Cardiac muscle cell (in vitro differentiated cells and primary cell): ENCODE results near the gene KRTAP9-8. TPM values are rescaled to one million over a fixed set of nuclear protein-coding genes. Genes with fewer than 3 reads are reported as not detected.
"Not testable (repeated sequence)": the region's sequence is repeated elsewhere in the genome, so short reads cannot be mapped to it uniquely, and the experiment has no call there.

Experiments used
- DNase-seq, 2 donors: peaks; one replicate each; pipeline versions ENCODE4 v3.0.0 to v3.0.0-alpha.2; 2010 to 2017; ENCODE audit warnings: low read depth in 1 of 2, low spot score in 1 of 2
- H3K27ac ChIP-seq: fragments of 200-600 bp; sonication (generic); 2 replicates; pipeline ENCODE4 v1.5.1; 2016
- H3K27me3 ChIP-seq: fragments of 200-600 bp; sonication (generic); 2 replicates; pipeline ENCODE4 v1.6.0; 2016; ENCODE audit warnings: control low read depth
- H3K36me3 ChIP-seq: fragments of 200-600 bp; sonication (generic); 2 replicates; pipeline ENCODE4 v1.5.1; 2016; ENCODE audit warnings: control low read depth
- H3K4me1 ChIP-seq: fragments of 200-600 bp; sonication (generic); 2 replicates; pipeline ENCODE4 v1.8.1; 2017; ENCODE audit warnings: low read depth, mild to moderate bottlenecking, mixed run types
- H3K4me3 ChIP-seq: fragments of 200-600 bp; sonication (generic); 2 replicates; pipeline ENCODE4 v1.5.1; 2016; ENCODE audit warnings: mild to moderate bottlenecking
- H3K9me3 ChIP-seq: fragments of 200-600 bp; sonication (generic); 2 replicates; pipeline ENCODE4 v1.5.1; 2017; ENCODE audit warnings: low read depth, mild to moderate bottlenecking, control low read depth
- polyA plus RNA-seq: library from polyadenylated mRNA; unstranded; fragments of >200 nt; fragmentation: Nextera tagmentation; extraction: Ambion mirVana; gene quantifications from 2 replicates; pipeline ENCODE4 v1.2.1, GENCODE V29; 2016
- total RNA-seq: library from RNA; depleted of rRNA; stranded (reverse); fragments of >200 nt; gene quantifications from 2 replicates; pipeline ENCODE4 v1.2.3, GENCODE V29; 2016
- TF ChIP-seq, protein P1 (sequence below): IDR thresholded peaks from 2 replicates; pipeline ENCODE4 v1.5.1; 2012; ENCODE audit warnings: low read depth, mild to moderate bottlenecking, low read length

KRTAP9-8 gene
- total and polyA plus RNA-seq, 2 experiments from 2014 or later = not detected

DNA sequence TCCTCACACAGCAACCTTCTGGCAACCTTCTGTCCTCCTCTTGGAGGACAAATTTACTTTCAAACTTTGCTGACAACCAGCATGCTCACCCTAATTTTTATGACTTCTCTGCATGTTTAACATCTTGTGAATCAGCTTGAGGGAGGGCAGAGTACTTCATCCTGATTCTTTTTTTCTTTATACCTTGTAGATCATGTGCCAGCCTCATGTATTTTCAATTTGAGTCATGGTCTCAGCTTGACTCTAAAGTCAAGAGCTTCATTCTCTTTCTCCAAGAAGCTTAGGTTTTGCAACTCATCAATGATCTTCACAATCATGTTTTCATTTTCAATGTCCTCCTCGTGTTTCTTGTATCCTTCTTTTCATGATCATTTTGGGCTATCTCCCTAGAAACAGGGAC, 34.1 kb downstream of the KRTAP9-8 start:
- no peaks in the 10 kb centered on the region for H3K9me3 ChIP-seq
- no peaks in the 10 kb centered on the region for H3K4me1 ChIP-seq
- TF ChIP-seq, protein P1, sequence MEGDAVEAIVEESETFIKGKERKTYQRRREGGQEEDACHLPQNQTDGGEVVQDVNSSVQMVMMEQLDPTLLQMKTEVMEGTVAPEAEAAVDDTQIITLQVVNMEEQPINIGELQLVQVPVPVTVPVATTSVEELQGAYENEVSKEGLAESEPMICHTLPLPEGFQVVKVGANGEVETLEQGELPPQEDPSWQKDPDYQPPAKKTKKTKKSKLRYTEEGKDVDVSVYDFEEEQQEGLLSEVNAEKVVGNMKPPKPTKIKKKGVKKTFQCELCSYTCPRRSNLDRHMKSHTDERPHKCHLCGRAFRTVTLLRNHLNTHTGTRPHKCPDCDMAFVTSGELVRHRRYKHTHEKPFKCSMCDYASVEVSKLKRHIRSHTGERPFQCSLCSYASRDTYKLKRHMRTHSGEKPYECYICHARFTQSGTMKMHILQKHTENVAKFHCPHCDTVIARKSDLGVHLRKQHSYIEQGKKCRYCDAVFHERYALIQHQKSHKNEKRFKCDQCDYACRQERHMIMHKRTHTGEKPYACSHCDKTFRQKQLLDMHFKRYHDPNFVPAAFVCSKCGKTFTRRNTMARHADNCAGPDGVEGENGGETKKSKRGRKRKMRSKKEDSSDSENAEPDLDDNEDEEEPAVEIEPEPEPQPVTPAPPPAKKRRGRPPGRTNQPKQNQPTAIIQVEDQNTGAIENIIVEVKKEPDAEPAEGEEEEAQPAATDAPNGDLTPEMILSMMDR = no peak
- H3K36me3 ChIP-seq = no peaks in the 10 kb centered on the region
- H3K27ac ChIP-seq = no peak overlapping the region
- no peak for DNase-seq
- H3K27me3 ChIP-seq = peaks cover 7% of the 10 kb centered on the region
- no peak overlapping the region for H3K4me3 ChIP-seq

DNA sequence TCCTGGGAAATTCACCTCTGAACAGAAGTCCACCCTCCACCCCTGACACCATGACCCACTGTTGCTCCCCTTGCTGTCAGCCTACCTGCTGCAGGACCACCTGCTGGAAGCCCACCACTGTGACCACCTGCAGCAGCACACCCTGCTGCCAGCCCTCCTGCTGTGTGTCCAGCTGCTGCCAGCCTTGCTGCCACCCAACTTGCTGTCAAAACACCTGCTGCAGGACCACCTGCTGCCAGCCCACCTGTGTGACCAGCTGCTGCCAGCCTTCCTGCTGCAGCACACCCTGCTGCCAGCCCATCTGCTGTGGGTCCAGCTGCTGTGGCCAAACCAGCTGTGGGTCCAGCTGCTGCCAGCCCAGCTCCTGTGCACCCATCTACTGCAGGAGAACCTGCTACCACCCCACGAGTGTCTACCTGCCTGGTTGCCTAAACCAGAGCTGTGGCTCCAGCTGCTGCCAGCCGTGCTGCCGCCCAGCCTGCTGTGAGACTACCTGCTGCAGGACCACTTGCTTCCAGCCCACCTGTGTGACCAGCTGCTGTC, 37.9 kb downstream of the KRTAP9-8 start, which contains the start of gene KRTAP9-7:
Gene KRTAP9-7 (plus strand): TSS at position 51 of the 543 bp plus-strand sequence. CDS start 0 bp downstream, at position 51.
- H3K4me1 ChIP-seq, H3K4me3 ChIP-seq, H3K36me3 ChIP-seq, H3K27me3 ChIP-seq, H3K27ac ChIP-seq, H3K9me3 ChIP-seq, DNase-seq: not testable (repeated sequence)

DNA sequence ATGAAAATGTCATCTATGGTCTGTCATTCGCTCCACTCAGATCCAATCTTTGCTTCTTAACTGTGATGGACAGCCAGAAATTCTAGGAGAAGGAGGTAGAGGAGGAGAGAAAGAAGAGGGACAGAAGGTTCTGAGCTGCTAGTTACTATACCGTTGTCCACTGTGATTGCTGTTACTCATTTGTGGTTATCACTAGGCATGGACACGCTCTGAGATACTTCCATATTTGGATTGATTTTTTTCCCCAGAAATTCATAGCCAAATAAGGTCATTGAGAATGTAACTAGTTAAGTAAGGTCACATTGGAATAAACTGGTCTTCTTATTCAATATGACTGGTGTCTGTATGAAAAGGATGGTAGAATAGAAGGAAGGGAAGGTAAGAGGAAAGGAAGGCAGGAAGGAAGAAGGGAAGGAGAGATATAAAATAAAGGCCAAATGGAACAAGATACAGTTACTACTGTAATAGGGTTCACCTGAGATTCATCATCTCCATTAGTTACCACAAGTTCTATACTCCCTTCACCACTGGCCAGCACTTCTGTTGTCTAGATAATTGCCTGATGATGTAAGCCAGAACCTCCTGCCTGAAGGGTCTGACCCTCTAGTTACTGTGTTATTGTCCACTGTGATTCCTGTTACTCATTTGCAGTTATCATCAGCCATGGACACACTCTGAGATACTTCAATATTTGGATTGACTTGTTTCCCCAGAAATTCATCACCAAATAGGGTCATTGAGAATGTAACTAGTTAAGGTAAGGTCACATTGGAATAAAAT, 40.6 kb downstream of the KRTAP9-8 start:
- Histone ChIP-seq H3K27ac (no peak overlapping the region), H3K27me3 (peaks cover 7% of the 10 kb centered on the region), H3K4me3 (no peak overlapping the region), H3K36me3 (no peaks in the 10 kb centered on the region), H3K9me3 (no peaks in the 10 kb centered on the region), H3K4me1 (no peaks in the 10 kb centered on the region)
- no peak for DNase-seq
- TF ChIP-seq, protein P1 = no peak

DNA sequence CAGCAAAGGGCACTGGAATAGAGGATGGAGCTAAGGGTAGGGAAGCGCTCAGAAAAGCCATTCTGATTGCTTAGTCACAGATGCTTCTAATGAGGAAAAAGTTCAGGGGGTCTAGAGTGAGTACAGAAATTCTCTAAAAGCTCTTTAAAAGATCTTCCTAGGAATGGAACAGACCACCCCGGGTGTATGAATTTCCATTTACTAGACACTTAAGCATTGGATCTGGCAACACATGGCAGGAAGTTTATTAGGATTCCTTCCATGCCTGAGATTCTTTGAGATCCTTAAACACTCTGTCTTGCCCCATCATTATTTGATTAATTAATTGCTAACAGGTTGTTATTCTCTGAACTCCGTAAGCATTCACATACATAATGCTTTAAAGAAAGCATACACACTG, 46.2 kb downstream of the KRTAP9-8 start:
- TF ChIP-seq, protein P1 = no peak

DNA sequence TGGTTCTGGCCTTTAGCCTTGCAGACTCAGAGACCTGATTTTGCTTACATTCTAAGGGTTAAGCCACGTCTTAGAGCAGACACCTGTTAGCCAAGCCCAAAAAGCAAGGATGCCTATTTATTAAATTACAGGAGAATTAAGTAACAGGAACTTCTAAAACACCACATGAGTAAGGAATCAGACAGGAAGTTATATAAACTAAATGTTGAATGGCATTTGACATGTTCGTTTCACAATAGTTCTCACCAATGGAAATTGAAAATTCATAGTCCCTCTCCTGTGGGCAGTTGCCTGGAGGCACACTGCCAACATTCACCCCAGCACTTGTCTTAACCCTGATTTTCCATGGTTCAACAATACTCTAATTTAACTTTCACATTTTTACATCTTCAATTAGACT, 46.7 kb downstream of the KRTAP9-8 start:
- H3K4me1 ChIP-seq = no peaks in the 10 kb centered on the region
- no peak for DNase-seq
- H3K36me3 ChIP-seq = no peaks in the 10 kb centered on the region
- no peaks in the 10 kb centered on the region for H3K9me3 ChIP-seq
- no peak overlapping the region for H3K27ac ChIP-seq
- TF ChIP-seq, protein P1 = no peak
- H3K27me3 ChIP-seq = no peaks in the 10 kb centered on the region
- H3K4me3 ChIP-seq = no peak overlapping the region

More for the DNA sequence above, 46.2 kb downstream of the KRTAP9-8 start:
- Histone ChIP-seq H3K27ac (no peak overlapping the region), H3K4me1 (no peaks in the 10 kb centered on the region), H3K9me3 (no peaks in the 10 kb centered on the region), H3K36me3 (no peaks in the 10 kb centered on the region), H3K27me3 (no peaks in the 10 kb centered on the region), H3K4me3 (no peak overlapping the region)
- no peak for DNase-seq

DNA sequence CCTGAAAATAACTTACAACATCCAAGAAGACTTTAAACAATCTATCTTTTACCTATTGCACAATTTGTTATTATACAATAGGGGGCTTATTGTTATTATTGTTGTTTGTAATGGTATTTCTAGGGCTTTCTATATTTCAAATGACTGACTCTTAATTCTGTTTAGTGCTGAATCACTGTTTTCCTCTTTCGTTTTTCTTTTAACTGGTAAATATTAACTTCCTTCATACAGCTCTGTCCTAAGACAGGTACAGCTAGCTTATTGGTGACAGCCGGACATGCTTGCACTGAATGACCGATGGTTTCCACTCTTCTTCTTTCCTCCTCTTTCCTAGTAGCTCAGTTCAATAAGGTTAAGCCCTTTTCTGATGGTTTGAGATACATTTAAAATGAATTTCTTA, 49.3 kb downstream of the KRTAP9-8 start:
- no peaks in the 10 kb centered on the region for H3K36me3 ChIP-seq
- DNase-seq = no peak
- no peak overlapping the region for H3K4me3 ChIP-seq
- no peaks in the 10 kb centered on the region for H3K4me1 ChIP-seq
- H3K27me3 ChIP-seq = no peaks in the 10 kb centered on the region
- TF ChIP-seq, protein P1 = no peak
- no peaks in the 10 kb centered on the region for H3K9me3 ChIP-seq
- no peak overlapping the region for H3K27ac ChIP-seq
